Fibroblast of lung (primary cell): ENCODE results near the gene SLC38A3. TPM values are rescaled to one million over a fixed set of nuclear protein-coding genes. Genes with fewer than 3 reads are reported as not detected.
A peak's percentile ranks its signal among the peaks of the same experiment; 100 is the strongest.

Source experiments
- DNase-seq, 2 donors: peaks; one replicate each; pipeline versions ENCODE4 v3.0.0 to v3.0.0-alpha.2; 2010; ENCODE audit warnings: low read depth in 2 of 2
- H2AFZ ChIP-seq: 2 replicates; pipeline ENCODE4 v1.5.1; 2012; ENCODE audit warnings: low read length, control low read depth, inconsistent platforms
- H3K27ac ChIP-seq: 2 replicates; pipeline ENCODE4 v1.5.1; 2011; ENCODE audit warnings: low read length, control low read depth; ENCODE audit not compliant: insufficient read depth
- H3K27me3 ChIP-seq: 2 replicates; pipeline ENCODE4 v1.5.1; 2011; ENCODE audit warnings: mild to moderate bottlenecking, low read length; ENCODE audit not compliant: control insufficient read depth, insufficient read depth
- H3K36me3 ChIP-seq: 2 replicates; pipeline ENCODE4 v1.5.1; 2011; ENCODE audit warnings: low read length; ENCODE audit not compliant: control insufficient read depth, insufficient read depth
- H3K4me1 ChIP-seq: 2 replicates; pipeline ENCODE4 v1.5.1; 2011; ENCODE audit warnings: low read length; ENCODE audit not compliant: control insufficient read depth, insufficient read depth; ENCODE audit errors: extremely low read depth
- H3K4me2 ChIP-seq: 2 replicates; pipeline ENCODE4 v1.5.1; 2011; ENCODE audit warnings: low read length, control low read depth; ENCODE audit not compliant: insufficient read depth; ENCODE audit errors: extremely low read depth
- H3K4me3 ChIP-seq, 4 experiments: fragments of 200-600 bp in 1 of 4; sonication (generic) in 1 of 4; replicated peaks in 1 of 4; 2 replicates each; pipeline ENCODE4 v1.5.1; 2011 to 2016; ENCODE audit warnings: low read length in 4 of 4, low read depth in 3 of 4, mild to moderate bottlenecking in 3 of 4, control low read depth in 2 of 4, inconsistent platforms in 1 of 4, mixed read lengths in 1 of 4; ENCODE audit not compliant: insufficient read depth in 1 of 4; ENCODE audit errors: control extremely low read depth in 1 of 4
- H3K79me2 ChIP-seq: 2 replicates; pipeline ENCODE4 v1.5.1; 2012; ENCODE audit warnings: mild to moderate bottlenecking, low read length, inconsistent platforms; ENCODE audit not compliant: control insufficient read depth, insufficient read depth
- H3K9ac ChIP-seq: 2 replicates; pipeline ENCODE4 v1.5.1; 2011; ENCODE audit warnings: mild to moderate bottlenecking, low read length, control low read depth; ENCODE audit not compliant: insufficient read depth
- H3K9me3 ChIP-seq: 2 replicates; pipeline ENCODE4 v1.5.1; 2012; ENCODE audit warnings: low read depth, low read length; ENCODE audit not compliant: control insufficient read depth, insufficient read depth
- H4K20me1 ChIP-seq: 2 replicates; pipeline ENCODE4 v1.5.1; 2011; ENCODE audit warnings: low read length; ENCODE audit not compliant: control insufficient read depth, insufficient read depth; ENCODE audit errors: extremely low read depth
- CTCF ChIP-seq, 2 donors: IDR thresholded peaks in 1 of 2; conservative IDR thresholded peaks in 1 of 2; 1 replicate in 1 of 2; 2 replicates in 1 of 2; pipeline ENCODE4 v1.5.1; 2011 to 2012; ENCODE audit warnings: low read length in 2 of 2, control low read depth in 1 of 2, inconsistent platforms in 1 of 2, low read depth in 1 of 2, mild to moderate bottlenecking in 1 of 2
- EZH2 ChIP-seq: IDR thresholded peaks from 2 replicates; pipeline ENCODE4 v1.5.1; 2012; ENCODE audit warnings: low read length, control low read depth, mild to moderate bottlenecking; ENCODE audit errors: missing control alignments
- polyA plus RNA-seq, 2 donors: library from polyadenylated mRNA; depleted of rRNA in 1 of 2; stranded (reverse) in 1 of 2; unstranded in 1 of 2; fragments of >200 nt; gene quantifications; 2 replicates each; pipeline ENCODE4 v1.2.1, GENCODE V29; 2011 to 2012; ENCODE audit warnings: missing spikeins in 1 of 2
- total RNA-seq: library from RNA; depleted of rRNA; stranded (reverse); fragments of >200 nt; gene quantifications from 2 replicates; pipeline ENCODE4 v1.2.1, GENCODE V29; 2014

SLC38A3 gene
- total and polyA plus RNA-seq, 2 donors (not counting 1 experiment from before 2014, with no cell fraction given) = 0.02 TPM; not detected in 1

DNA sequence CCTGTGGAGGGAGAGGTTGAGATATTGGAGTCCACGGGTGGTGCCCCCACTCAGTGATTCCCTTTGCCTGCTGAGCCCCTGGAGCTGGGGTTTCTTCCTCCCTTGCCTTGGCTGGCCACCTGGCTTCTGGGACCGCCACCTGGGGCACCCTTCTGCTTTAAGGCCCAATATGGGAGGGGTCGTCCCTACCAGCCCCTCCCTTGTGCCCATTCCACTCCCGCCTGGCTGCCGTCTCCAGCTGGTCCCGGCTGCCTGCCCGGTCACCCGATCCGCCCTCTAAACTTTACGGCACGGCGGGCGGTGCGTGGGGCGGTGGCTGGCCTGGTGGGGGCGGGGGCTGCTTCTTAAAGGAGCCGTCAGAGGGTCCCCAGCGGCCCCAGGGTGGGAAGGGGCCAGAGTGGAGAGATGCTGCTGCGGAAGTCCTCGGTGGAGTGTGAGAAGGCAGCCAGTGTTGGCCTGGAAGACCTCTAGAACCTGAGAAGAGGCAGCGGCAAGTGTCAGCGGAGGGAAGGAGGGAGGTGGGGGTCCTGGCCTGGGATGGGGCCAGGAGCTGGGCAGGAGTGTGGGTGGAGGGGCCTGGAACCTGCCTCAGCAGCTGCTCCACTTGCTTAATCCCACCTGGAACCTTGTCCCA is 62.3 kb downstream of the SLC38A3 start:
- DNase-seq = peak in 1 of 2 donors; percentile 28
- peaks cover 2% of the 10 kb centered on the region for H3K36me3 ChIP-seq
- H4K20me1 ChIP-seq = no peaks in the 10 kb centered on the region
- H3K79me2 ChIP-seq = no peaks in the 10 kb centered on the region
- H3K27me3 ChIP-seq = no peaks in the 10 kb centered on the region
- H2AFZ ChIP-seq = peak overlapping the region; percentile 43
- H3K9me3 ChIP-seq = no peaks in the 10 kb centered on the region
- peak overlapping the region; percentile 45 for H3K9ac ChIP-seq
- H3K4me1 ChIP-seq = peaks cover 60% of the 10 kb centered on the region
- H3K27ac ChIP-seq = no peak overlapping the region
- peak overlapping the region; percentile 73 for H3K4me2 ChIP-seq
- H3K4me3 ChIP-seq = peak overlapping the region; percentile 46 to 64 (median 55)
- TF ChIP-seq EZH2 = no peak

DNA sequence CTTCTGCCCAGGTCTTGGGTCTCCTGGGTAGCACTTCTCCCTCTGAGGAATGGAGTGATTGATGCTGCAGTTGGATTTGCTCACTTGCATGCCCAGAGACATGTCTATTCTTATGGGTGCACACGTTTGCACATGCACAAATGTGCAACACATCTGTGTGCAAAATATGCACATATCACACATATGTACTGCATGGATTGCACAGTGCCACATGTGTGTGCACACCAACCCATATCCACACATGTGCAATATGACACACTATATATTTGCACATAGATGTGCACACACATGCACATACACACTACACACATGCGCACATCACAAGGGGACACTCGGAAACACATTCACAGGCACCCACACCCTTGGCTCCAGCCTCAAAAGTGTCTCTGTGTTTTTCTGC is 63.2 kb downstream of the SLC38A3 start:
- no peak overlapping the region for H3K27ac ChIP-seq
- H3K79me2 ChIP-seq = no peaks in the 10 kb centered on the region
- H3K9me3 ChIP-seq = no peaks in the 10 kb centered on the region
- no peak for DNase-seq
- peaks cover 64% of the 10 kb centered on the region for H3K4me1 ChIP-seq
- no peak for TF ChIP-seq CTCF (conservative IDR thresholded peaks at IDR 0.05 in 1 of 2, IDR thresholded peaks at IDR 0.05 in 1 of 2; ENCODE audit: low read depth in 1 of 2, low read length in 2 of 2)
- TF ChIP-seq EZH2 = no peak
- H2AFZ ChIP-seq = no peak overlapping the region
- no peaks in the 10 kb centered on the region for H3K36me3 ChIP-seq
- H3K9ac ChIP-seq = no peak overlapping the region
- no peaks in the 10 kb centered on the region for H3K27me3 ChIP-seq
- H3K4me2 ChIP-seq = peak overlapping the region; percentile 73
- no peaks in the 10 kb centered on the region for H4K20me1 ChIP-seq
- H3K4me3 ChIP-seq = peak overlapping the region in 2 of 4 experiments; percentile 57 to 64

DNA sequence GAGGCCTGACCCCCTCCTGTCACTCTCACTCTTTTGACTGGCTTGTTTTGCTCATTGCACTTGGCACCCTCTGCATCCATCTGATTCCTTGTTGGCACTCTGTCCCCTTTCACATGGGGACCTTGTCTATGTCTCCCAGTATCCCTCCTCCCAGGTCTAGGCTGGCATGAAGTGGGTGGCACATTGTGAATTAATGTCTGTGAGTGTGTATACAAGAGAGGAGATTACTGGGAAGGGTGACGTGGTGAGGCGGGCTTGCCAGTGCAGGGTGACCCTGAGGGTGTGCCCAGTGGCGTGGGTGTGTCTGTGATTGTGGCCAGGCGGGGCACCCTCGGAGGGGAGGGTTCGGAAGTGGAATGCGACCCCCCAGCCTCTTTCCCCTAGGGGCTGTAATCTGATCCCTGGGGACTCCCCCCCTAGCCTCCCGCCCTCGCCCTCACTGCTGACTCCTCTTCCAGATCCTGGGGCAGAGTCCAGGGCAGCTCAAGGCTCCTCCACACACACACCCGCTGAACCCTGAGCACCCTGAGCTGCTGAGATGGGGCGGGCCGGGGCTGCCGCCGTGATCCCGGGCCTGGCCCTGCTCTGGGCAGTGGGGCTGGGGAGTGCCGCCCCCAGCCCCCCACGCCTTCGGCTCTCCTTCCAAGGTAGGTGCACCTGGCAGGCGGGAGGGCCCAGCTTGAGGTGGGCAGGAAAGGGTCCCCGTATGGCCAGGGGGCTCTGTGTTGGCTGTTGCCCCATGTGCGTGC is 63.8 kb downstream of the SLC38A3 start, which contains the start of gene SEMA3B:
Gene SEMA3B, plus strand, starts transcription at position 445 of the 749 bp plus-strand sequence. Its CDS starts 94 bp downstream, at position 539.
- H3K4me3 ChIP-seq = peak within 1 kb of the TSS; percentile 46 to 64 (median 55)
- H3K27ac ChIP-seq = peak within 1 kb of the TSS; percentile 14
- no peaks in the 10 kb centered on the region for H3K27me3 ChIP-seq
- no peak within 1 kb of the TSS for H3K9ac ChIP-seq
- H3K4me2 ChIP-seq = peak within 1 kb of the TSS; percentile 88
- no peak within 1 kb of the TSS for H2AFZ ChIP-seq
- peak; percentile 29 to 71 for DNase-seq
- H3K79me2 ChIP-seq = no peaks in the 10 kb centered on the region
- no peaks in the 10 kb centered on the region for H3K9me3 ChIP-seq
- H3K4me1 ChIP-seq = peaks cover 63% of the 10 kb centered on the region
- no peaks in the 10 kb centered on the region for H4K20me1 ChIP-seq
- H3K36me3 ChIP-seq = no peaks in the 10 kb centered on the region
- no peak for TF ChIP-seq EZH2
- TF ChIP-seq CTCF (conservative IDR thresholded peaks at IDR 0.05 in 1 of 2, IDR thresholded peaks at IDR 0.05 in 1 of 2; ENCODE audit: low read depth in 1 of 2, low read length in 2 of 2) = no peak
